OCI-LY1 (cell line): ENCODE data around the gene ZNF618.

ENCODE experiments used
- H2AFZ ChIP-seq: fragments of 200-600 bp; sonication (generic), shearing (Covaris generic); 2 replicates; pipeline ENCODE4 v1.6.0; 2014; ENCODE audit warnings: antibody characterized with exemption, mild to moderate bottlenecking, low read length
- H3F3A ChIP-seq: fragments of 200-600 bp; sonication (generic), shearing (Covaris generic); 2 replicates; pipeline ENCODE4 v1.6.0; 2014; ENCODE audit warnings: mild to moderate bottlenecking, antibody characterized with exemption, low read length, moderate library complexity; ENCODE audit not compliant: insufficient read depth
- H3K27ac ChIP-seq: fragments of 200-600 bp; sonication (generic); 2 replicates; pipeline ENCODE4 v1.5.1; 2014; ENCODE audit warnings: low read length, mixed run types, mild to moderate bottlenecking, low read depth; ENCODE audit not compliant: poor library complexity, severe bottlenecking
- H3K27me3 ChIP-seq: fragments of 200-600 bp; sonication (generic); 2 replicates; pipeline ENCODE4 v1.6.0; 2014; ENCODE audit warnings: antibody characterized with exemption, mild to moderate bottlenecking, low read length, moderate library complexity; ENCODE audit not compliant: insufficient read depth
- H3K36me3 ChIP-seq: fragments of 200-600 bp; sonication (generic); 2 replicates; pipeline ENCODE4 v1.6.1; 2014; ENCODE audit warnings: mild to moderate bottlenecking, antibody characterized with exemption, low read length, moderate library complexity, mixed read lengths; ENCODE audit not compliant: insufficient read depth
- H3K4me1 ChIP-seq: fragments of 200-600 bp; sonication (generic); 2 replicates; pipeline ENCODE4 v1.5.1; 2014; ENCODE audit warnings: mild to moderate bottlenecking, low read length, moderate library complexity; ENCODE audit not compliant: insufficient read depth, severe bottlenecking
- H3K4me2 ChIP-seq: fragments of 200-600 bp; sonication (generic), shearing (Covaris generic); 2 replicates; pipeline ENCODE4 v1.6.1; 2014; ENCODE audit warnings: low read length
- H3K4me3 ChIP-seq: fragments of 200-600 bp; sonication (generic); 2 replicates; pipeline ENCODE4 v1.5.1; 2014; ENCODE audit warnings: low read length, low read depth, mild to moderate bottlenecking, mixed read lengths; ENCODE audit not compliant: poor library complexity, severe bottlenecking
- H3K79me2 ChIP-seq: fragments of 200-600 bp; shearing (Covaris generic); 2 replicates; pipeline ENCODE4 v1.6.1; 2016; ENCODE audit warnings: mixed run types, low read length, mixed read lengths; ENCODE audit not compliant: insufficient read depth
- H3K9ac ChIP-seq: fragments of 200-600 bp; sonication (generic), shearing (Covaris generic); 2 replicates; pipeline ENCODE4 v1.6.1; 2014; ENCODE audit warnings: mild to moderate bottlenecking, low read length, mixed read lengths
- H3K9me2 ChIP-seq: fragments of 200-600 bp; sonication (generic), shearing (Covaris generic); 2 replicates; pipeline ENCODE4 v1.6.1; 2014; ENCODE audit warnings: low read depth, mild to moderate bottlenecking, low read length, mixed read lengths
- H3K9me3 ChIP-seq: fragments of 200-600 bp; shearing (Covaris generic); 2 replicates; pipeline ENCODE4 v1.6.1; 2014; ENCODE audit warnings: low read length, mixed read lengths
- H4K20me1 ChIP-seq: fragments of 200-600 bp; sonication (generic), shearing (Covaris generic); 2 replicates; pipeline ENCODE4 v1.6.0; 2016; ENCODE audit warnings: mild to moderate bottlenecking, low read length; ENCODE audit not compliant: insufficient read depth
- EZH2 ChIP-seq: fragments of 200-600 bp; sonication (generic), shearing (Covaris generic); IDR thresholded peaks from 2 replicates; pipeline ENCODE4 v1.8.0; 2017; ENCODE audit warnings: borderline replicate concordance, mixed run types, mild to moderate bottlenecking, antibody characterized with exemption, low read length, moderate library complexity, mixed read lengths
- TF ChIP-seq, protein P1 (sequence below): fragments of 200-600 bp; sonication (generic), shearing (Covaris generic); IDR thresholded peaks from 2 replicates; pipeline ENCODE4 v1.5.1; 2017; ENCODE audit warnings: mild to moderate bottlenecking, antibody characterized with exemption, low read length, moderate library complexity, mixed read lengths

The ZNF618 gene

DNA sequence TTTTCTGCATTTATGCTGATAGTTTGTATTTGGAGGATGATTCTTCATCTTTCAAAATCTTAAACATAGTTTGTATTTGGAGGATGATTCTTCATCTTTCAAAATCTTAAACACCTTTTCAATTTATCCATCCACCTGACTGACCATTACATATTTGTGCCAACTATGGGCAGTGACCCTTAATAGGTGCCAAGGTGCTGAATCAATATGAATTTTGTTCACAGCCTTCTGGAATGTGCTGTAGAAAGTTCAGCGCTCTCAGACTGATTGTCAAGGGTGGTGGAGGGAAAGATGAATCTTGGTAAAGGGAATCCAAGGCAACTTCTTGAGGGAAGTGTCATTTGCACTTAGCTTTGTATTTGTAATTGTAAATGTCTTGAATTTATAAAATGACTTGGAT lies 18.1 kb downstream of the ZNF618 start:
- Histone ChIP-seq H2AFZ (no peak overlapping the region), H3K9me3 (no peaks in the 10 kb centered on the region), H3K4me3 (no peak overlapping the region), H3K9me2 (no peaks in the 10 kb centered on the region), H3K79me2 (no peaks in the 10 kb centered on the region), H4K20me1 (no peaks in the 10 kb centered on the region), H3F3A (no peaks in the 10 kb centered on the region), H3K4me1 (no peaks in the 10 kb centered on the region), H3K27me3 (no peaks in the 10 kb centered on the region; the same call in 1 of the 2 replicates), H3K36me3 (no peaks in the 10 kb centered on the region), H3K27ac (no peak overlapping the region), H3K4me2 (no peak overlapping the region), H3K9ac (no peak overlapping the region)
- TF ChIP-seq, protein P1, sequence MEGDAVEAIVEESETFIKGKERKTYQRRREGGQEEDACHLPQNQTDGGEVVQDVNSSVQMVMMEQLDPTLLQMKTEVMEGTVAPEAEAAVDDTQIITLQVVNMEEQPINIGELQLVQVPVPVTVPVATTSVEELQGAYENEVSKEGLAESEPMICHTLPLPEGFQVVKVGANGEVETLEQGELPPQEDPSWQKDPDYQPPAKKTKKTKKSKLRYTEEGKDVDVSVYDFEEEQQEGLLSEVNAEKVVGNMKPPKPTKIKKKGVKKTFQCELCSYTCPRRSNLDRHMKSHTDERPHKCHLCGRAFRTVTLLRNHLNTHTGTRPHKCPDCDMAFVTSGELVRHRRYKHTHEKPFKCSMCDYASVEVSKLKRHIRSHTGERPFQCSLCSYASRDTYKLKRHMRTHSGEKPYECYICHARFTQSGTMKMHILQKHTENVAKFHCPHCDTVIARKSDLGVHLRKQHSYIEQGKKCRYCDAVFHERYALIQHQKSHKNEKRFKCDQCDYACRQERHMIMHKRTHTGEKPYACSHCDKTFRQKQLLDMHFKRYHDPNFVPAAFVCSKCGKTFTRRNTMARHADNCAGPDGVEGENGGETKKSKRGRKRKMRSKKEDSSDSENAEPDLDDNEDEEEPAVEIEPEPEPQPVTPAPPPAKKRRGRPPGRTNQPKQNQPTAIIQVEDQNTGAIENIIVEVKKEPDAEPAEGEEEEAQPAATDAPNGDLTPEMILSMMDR, result no peak
- TF ChIP-seq EZH2, result no peak

DNA sequence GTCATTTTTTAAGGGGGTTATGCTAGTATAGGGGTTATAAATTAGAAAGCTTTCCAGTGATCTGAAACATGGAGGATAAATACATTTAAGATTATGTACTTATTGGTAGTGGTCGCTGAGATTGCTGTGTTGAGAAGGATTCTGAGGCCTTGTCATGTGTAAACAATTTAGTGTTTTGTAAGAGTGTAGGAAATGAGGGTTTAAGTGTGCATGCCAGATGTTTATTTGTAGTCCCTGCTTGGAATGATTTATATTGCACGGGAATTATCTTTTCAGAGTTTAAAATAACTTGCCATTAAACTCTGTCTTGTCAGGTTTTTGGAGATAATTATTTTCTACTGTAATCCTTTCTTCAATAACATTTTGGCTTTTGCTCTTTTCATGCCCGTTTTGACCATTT lies 19.4 kb downstream of the ZNF618 start:
- H3K9ac ChIP-seq, result no peak overlapping the region
- H2AFZ ChIP-seq, result no peak overlapping the region
- H3F3A ChIP-seq, result no peaks in the 10 kb centered on the region
- no peak overlapping the region for H3K4me2 ChIP-seq
- H3K9me3 ChIP-seq, result no peaks in the 10 kb centered on the region
- H3K36me3 ChIP-seq, result no peaks in the 10 kb centered on the region
- H3K4me3 ChIP-seq, result no peak overlapping the region
- H3K27ac ChIP-seq, result no peak overlapping the region
- TF ChIP-seq, protein P1, result no peak
- no peak for TF ChIP-seq EZH2
- H3K4me1 ChIP-seq, result no peaks in the 10 kb centered on the region
- no peaks in the 10 kb centered on the region for H3K79me2 ChIP-seq
- no peaks in the 10 kb centered on the region for H3K9me2 ChIP-seq
- no peaks in the 10 kb centered on the region for H3K27me3 ChIP-seq
- H4K20me1 ChIP-seq, result no peaks in the 10 kb centered on the region

DNA sequence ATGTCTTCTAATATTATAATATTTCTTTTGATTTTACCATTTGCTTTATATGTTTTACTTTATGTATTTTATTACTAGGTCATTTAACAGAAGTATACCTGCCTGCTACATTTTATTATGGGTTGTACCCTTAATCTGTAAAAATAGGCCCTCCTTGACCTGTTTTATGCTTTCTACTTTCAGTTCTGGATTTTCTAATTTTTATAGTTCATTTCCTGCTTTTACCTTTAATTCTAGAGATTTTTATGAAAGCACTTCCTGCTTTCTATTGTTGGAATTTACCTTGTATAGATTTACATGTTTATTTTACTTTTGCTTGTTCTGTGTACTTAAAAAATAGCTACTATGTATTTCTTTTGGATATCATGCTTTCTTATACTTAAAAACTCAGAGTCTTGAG lies 20.6 kb downstream of the ZNF618 start:
- H3F3A ChIP-seq, result no peaks in the 10 kb centered on the region
- no peaks in the 10 kb centered on the region for H3K27me3 ChIP-seq
- no peaks in the 10 kb centered on the region for H4K20me1 ChIP-seq
- no peak overlapping the region for H3K9ac ChIP-seq
- H3K79me2 ChIP-seq, result no peaks in the 10 kb centered on the region
- H3K4me3 ChIP-seq, result no peak overlapping the region
- no peaks in the 10 kb centered on the region for H3K9me2 ChIP-seq
- no peak overlapping the region for H2AFZ ChIP-seq
- no peaks in the 10 kb centered on the region for H3K36me3 ChIP-seq
- no peak overlapping the region for H3K27ac ChIP-seq
- H3K4me1 ChIP-seq, result no peaks in the 10 kb centered on the region
- H3K4me2 ChIP-seq, result no peak overlapping the region
- TF ChIP-seq EZH2, result no peak
- no peaks in the 10 kb centered on the region for H3K9me3 ChIP-seq

DNA sequence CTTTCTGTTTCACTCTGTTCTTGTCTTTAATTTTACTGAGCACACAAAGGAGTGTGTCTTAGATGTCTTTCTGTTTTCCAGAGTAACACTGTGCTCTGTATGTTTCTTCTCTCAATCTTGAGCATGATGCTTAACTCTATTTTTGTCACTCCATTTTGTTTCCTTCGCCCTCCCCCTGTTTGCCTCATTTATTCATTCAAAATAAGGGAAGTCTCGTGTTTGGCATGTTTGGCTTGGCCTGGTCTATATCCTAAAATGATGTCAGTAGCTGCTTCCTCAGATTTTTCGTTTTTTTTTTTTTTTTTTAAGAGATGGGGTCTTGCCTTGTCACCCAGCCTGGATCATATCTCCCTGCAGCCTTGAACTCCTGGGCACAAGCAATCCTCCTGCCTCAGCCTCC lies 22.0 kb downstream of the ZNF618 start:
- Histone ChIP-seq H3K36me3 (no peaks in the 10 kb centered on the region), H3K9ac (no peak overlapping the region), H3K4me2 (no peak overlapping the region), H3K4me3 (no peak overlapping the region), H3F3A (no peaks in the 10 kb centered on the region), H3K79me2 (no peaks in the 10 kb centered on the region), H3K4me1 (no peaks in the 10 kb centered on the region), H2AFZ (no peak overlapping the region), H3K27me3 (0 out of 2 replicates have a peak, but pooled peaks cover 2% of the 10 kb centered on the region), H3K9me3 (no peaks in the 10 kb centered on the region), H3K9me2 (no peaks in the 10 kb centered on the region), H3K27ac (no peak overlapping the region), H4K20me1 (no peaks in the 10 kb centered on the region)
- TF ChIP-seq EZH2, result no peak
- TF ChIP-seq, protein P1, result no peak
